ENCODE results near the gene JAKMIP1. TPM values are rescaled to one million over a fixed set of nuclear protein-coding genes. Genes with fewer than 3 reads are reported as not detected.
A peak's percentile ranks its signal among the peaks of the same experiment; 100 is the strongest.

Gene JAKMIP1
- total and polyA plus RNA-seq, 5 donors from 2014 or later: 18.7 to 39.7 (median 32.6) TPM

DNA sequence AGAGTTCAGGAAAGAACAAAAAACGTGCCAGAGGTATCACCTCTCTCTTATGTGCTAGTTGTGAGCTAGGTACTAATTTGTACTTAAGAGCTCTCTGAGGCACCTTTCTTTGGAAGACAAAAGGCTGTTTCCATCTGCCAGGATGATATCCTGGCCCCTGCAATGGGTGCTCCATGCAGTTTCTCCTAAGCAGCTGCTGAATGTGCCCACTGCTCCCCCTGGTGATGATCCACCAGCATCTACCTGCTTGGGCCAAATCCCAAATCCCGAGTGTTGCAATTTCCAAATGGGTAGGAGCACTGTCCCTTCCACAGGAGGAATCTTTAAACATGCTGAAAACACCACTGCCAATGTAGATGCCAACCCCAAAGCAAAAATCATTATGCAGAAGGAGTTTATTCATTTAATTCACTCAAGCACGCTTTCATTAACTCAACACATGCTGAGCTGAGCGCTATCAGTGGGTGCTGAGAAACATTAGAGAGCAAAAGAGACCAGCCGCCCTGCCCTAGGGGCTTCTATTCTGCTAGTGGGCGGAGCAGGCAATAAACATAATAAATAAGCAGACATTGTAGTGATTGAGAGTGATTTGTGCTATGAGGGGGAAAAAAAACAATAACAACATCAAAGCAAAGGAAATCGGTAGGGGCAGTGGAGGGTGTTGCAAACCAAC is 112.5 kb downstream of the JAKMIP1 start:
- Histone ChIP-seq H3K4me3 (ENCODE audit: low read depth, low read length) (no peak overlapping the region), H3K27ac (ENCODE audit: insufficient read depth, low read length, poor library complexity, severe bottlenecking) (no peak overlapping the region), H3K36me3 (ENCODE audit: control insufficient read depth, insufficient read depth, low read length) (peaks cover 13% of the 10 kb centered on the region), H3K27me3 (ENCODE audit: control insufficient read depth, insufficient read depth, low read length) (no peaks in the 10 kb centered on the region), H3K4me1 (ENCODE audit: control insufficient read depth, insufficient read depth, low read length, poor library complexity, severe bottlenecking) (peaks cover 7% of the 10 kb centered on the region), H3K9me3 (ENCODE audit: control insufficient read depth in 2 of 2, low read length in 2 of 2) (no peaks in the 10 kb centered on the region)
- DNase-seq: no peak
- peaks cover 1 to 17% (median 11%) of the 10 kb centered on the region in 4 donors for H3K4me1 Mint-ChIP-seq
- H3K27me3 Mint-ChIP-seq: no peaks in the 10 kb centered on the region
- peak overlapping the region in 1 of 3 donors; percentile 65 for H3K27ac Mint-ChIP-seq
- no peak for ATAC-seq (ENCODE audit: low read depth in 2 of 2)
- H3K9me3 Mint-ChIP-seq: no peaks in the 10 kb centered on the region
- no peak overlapping the region for H3K4me3 Mint-ChIP-seq
- H3K36me3 Mint-ChIP-seq: peaks cover 9% of the 10 kb centered on the region

DNA sequence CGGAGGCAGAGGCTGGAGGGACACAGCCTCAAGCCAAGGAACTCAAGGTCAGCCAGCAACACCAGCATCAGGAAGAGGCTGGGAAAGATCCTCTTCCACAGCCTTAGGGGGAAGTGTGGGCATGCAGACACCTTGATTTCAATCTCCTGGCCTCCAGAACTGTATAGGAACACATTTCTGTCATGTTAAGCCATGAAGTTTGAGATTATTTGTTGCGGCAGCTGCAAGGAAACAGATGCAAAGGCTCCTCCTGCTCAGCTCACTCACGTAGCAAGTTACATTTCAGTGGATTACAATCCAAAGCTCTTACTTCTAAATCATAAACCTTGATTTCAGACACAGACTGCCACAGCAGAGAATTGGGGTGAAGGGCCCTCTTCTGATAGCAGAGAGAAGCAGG is 113.5 kb downstream of the JAKMIP1 start:
- Mint-ChIP-seq H3K4me1 (peaks cover 1 to 8% (median 7%) of the 10 kb centered on the region in 4 donors), H3K9me3 (no peaks in the 10 kb centered on the region), H3K36me3 (peaks cover 9% of the 10 kb centered on the region)

DNA sequence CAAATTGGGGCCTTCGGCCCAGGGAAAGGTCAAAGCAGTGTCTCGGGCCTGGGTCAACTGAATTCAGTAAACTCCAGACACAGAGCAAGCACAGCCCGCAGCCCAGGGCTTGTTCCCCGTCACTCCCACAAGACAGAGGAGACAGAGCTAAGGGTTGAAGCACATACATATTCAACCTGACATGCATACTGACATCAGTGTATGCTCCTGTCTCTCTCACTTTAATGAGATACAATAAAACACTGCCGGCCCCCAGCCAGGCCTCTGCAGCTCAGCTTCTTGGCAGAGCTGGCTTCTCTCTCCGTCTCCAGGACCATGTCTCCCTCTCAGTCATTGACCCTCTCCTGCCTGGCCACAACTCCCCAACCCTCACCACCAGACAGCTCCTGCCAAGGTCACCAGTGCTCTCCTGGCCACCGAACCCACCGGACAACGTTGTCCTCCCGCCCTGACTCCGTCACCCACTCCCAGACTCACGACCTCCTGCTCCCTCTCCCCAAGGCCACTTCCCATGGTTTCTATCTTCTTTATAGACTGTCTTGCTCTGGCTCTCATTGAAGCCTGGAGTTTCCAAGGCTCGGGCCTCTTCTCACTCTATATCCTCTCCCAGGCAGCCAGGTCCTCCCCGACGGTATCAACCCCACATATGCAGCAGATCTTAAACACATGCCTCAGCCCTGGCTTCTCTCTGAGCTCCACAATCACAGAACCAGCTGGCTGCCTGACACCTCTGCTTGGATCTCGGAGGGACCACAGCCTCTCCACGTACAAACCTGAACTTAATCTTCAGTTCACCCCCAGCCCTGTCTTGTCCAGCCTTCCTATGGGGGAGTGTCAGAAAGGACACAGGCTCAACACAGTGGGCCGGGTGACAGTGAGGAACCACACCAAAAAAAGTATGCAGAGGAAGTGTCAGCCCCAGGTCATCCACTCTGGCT is 114.4 kb downstream of the JAKMIP1 start:
- no peak overlapping the region for H3K27ac ChIP-seq (ENCODE audit: insufficient read depth, low read length, poor library complexity, severe bottlenecking)
- H3K9me3 Mint-ChIP-seq: no peaks in the 10 kb centered on the region
- H3K27me3 Mint-ChIP-seq: no peaks in the 10 kb centered on the region
- peaks cover 0 to 5% (median 1%) of the 10 kb centered on the region in 4 donors for H3K4me1 Mint-ChIP-seq
- no peaks in the 10 kb centered on the region for H3K27me3 ChIP-seq (ENCODE audit: control insufficient read depth, insufficient read depth, low read length)
- no peaks in the 10 kb centered on the region for H3K9me3 ChIP-seq (ENCODE audit: control insufficient read depth in 2 of 2, low read length in 2 of 2)
- H3K36me3 ChIP-seq (ENCODE audit: control insufficient read depth, insufficient read depth, low read length): peaks cover 31% of the 10 kb centered on the region
- peaks cover 13% of the 10 kb centered on the region for H3K36me3 Mint-ChIP-seq
- DNase-seq (no peak), ATAC-seq (ENCODE audit: low read depth in 2 of 2) (no peak)
- no peak overlapping the region for H3K4me3 Mint-ChIP-seq
- H3K4me3 ChIP-seq (ENCODE audit: low read depth, low read length): no peak overlapping the region
- H3K27ac Mint-ChIP-seq: no peak overlapping the region
- H3K4me1 ChIP-seq (ENCODE audit: control insufficient read depth, insufficient read depth, low read length, poor library complexity, severe bottlenecking): no peaks in the 10 kb centered on the region

More for the DNA sequence above, 113.5 kb downstream of the JAKMIP1 start:
- Mint-ChIP-seq H3K27me3 (no peaks in the 10 kb centered on the region), H3K27ac (peak overlapping the region in 1 of 3 donors; percentile 62), H3K4me3 (no peak overlapping the region)
- Histone ChIP-seq H3K9me3 (ENCODE audit: control insufficient read depth in 2 of 2, low read length in 2 of 2) (no peaks in the 10 kb centered on the region), H3K4me1 (ENCODE audit: control insufficient read depth, insufficient read depth, low read length, poor library complexity, severe bottlenecking) (peaks cover 2% of the 10 kb centered on the region), H3K27ac (ENCODE audit: insufficient read depth, low read length, poor library complexity, severe bottlenecking) (no peak overlapping the region), H3K4me3 (ENCODE audit: low read depth, low read length) (no peak overlapping the region), H3K27me3 (ENCODE audit: control insufficient read depth, insufficient read depth, low read length) (no peaks in the 10 kb centered on the region), H3K36me3 (ENCODE audit: control insufficient read depth, insufficient read depth, low read length) (peaks cover 22% of the 10 kb centered on the region)
- DNase-seq (no peak), ATAC-seq (ENCODE audit: low read depth in 2 of 2) (no peak)

DNA sequence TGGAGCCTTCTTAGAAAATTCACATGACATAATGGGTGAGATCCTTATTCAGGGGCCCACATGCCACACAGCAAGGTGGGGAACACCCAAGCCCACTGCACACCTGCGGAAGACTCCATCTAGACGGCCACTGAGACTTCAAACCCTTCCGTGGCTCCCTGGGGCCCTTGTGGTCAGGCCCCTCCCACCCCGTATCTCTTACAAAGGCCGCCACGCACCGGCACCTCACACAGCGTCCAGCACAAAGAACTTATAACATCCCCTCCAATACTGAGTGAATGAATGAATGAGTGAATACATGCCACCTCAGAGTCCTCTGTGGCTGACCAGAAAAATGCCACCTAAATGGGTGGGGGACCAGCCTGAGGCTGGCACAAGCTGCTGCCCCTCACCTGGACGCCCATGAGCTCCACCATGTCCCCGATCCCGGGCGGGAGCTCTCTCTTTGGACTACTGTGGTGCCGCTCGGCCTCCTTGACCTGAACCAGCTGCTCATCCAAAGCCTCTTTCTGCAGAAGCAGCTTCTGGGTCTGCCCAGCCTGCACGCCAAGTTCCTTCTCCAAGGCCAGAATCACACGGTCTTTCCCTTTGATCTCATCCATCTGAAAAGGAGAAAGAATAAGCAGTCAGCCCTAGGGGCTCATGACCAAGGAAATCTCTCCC is 115.2 kb downstream of the JAKMIP1 start:
- H3K4me3 ChIP-seq (ENCODE audit: low read depth, low read length): no peak overlapping the region
- H3K27ac Mint-ChIP-seq: peak overlapping the region in 1 of 3 donors; percentile 40
- H3K27me3 Mint-ChIP-seq: no peaks in the 10 kb centered on the region
- no peaks in the 10 kb centered on the region for H3K9me3 Mint-ChIP-seq
- peaks cover 0 to 5% (median under 1%) of the 10 kb centered on the region in 4 donors for H3K4me1 Mint-ChIP-seq
- peaks cover 17% of the 10 kb centered on the region for H3K36me3 Mint-ChIP-seq
- H3K27ac ChIP-seq (ENCODE audit: insufficient read depth, low read length, poor library complexity, severe bottlenecking): no peak overlapping the region
- ATAC-seq (ENCODE audit: low read depth in 2 of 2) (no peak), DNase-seq (no peak)
- no peaks in the 10 kb centered on the region for H3K27me3 ChIP-seq (ENCODE audit: control insufficient read depth, insufficient read depth, low read length)
- H3K4me3 Mint-ChIP-seq: no peak overlapping the region
- no peaks in the 10 kb centered on the region for H3K4me1 ChIP-seq (ENCODE audit: control insufficient read depth, insufficient read depth, low read length, poor library complexity, severe bottlenecking)
- H3K9me3 ChIP-seq (ENCODE audit: control insufficient read depth in 2 of 2, low read length in 2 of 2): no peaks in the 10 kb centered on the region
- H3K36me3 ChIP-seq (ENCODE audit: control insufficient read depth, insufficient read depth, low read length): peaks cover 39% of the 10 kb centered on the region

DNA sequence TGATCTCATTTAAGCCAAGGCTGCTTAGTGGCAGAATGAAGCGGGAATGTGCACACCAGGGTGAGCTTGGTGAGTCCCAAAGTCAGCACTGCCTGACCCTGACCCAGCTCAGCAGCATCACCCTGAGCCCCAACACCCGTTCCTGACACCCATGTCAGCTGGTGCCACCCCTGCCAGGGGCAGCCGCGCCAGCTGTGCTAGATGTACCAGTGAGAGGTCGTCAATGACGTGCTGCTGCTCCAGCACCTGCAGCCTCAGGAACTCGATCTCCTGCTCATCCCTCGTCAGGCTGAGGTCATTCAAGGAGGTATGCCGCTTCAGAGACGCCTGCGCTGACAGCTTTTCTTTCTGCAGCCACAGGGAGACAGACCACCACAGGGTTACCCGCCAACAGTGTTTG is 120.4 kb downstream of the JAKMIP1 start:
- no peaks in the 10 kb centered on the region for H3K27me3 Mint-ChIP-seq
- no peaks in the 10 kb centered on the region for H3K27me3 ChIP-seq (ENCODE audit: control insufficient read depth, insufficient read depth, low read length)
- ATAC-seq (ENCODE audit: low read depth in 2 of 2) (no peak), DNase-seq (no peak)
- no peak overlapping the region for H3K4me3 Mint-ChIP-seq
- no peaks in the 10 kb centered on the region for H3K9me3 Mint-ChIP-seq
- H3K4me3 ChIP-seq (ENCODE audit: low read depth, low read length): no peak overlapping the region
- H3K27ac ChIP-seq (ENCODE audit: insufficient read depth, low read length, poor library complexity, severe bottlenecking): no peak overlapping the region
- no peaks in the 10 kb centered on the region for H3K4me1 Mint-ChIP-seq
- no peaks in the 10 kb centered on the region for H3K9me3 ChIP-seq (ENCODE audit: control insufficient read depth in 2 of 2, low read length in 2 of 2)
- peaks cover 13% of the 10 kb centered on the region for H3K36me3 Mint-ChIP-seq
- no peaks in the 10 kb centered on the region for H3K4me1 ChIP-seq (ENCODE audit: control insufficient read depth, insufficient read depth, low read length, poor library complexity, severe bottlenecking)
- H3K27ac Mint-ChIP-seq: no peak overlapping the region
- peaks cover 75% of the 10 kb centered on the region for H3K36me3 ChIP-seq (ENCODE audit: control insufficient read depth, insufficient read depth, low read length)

DNA sequence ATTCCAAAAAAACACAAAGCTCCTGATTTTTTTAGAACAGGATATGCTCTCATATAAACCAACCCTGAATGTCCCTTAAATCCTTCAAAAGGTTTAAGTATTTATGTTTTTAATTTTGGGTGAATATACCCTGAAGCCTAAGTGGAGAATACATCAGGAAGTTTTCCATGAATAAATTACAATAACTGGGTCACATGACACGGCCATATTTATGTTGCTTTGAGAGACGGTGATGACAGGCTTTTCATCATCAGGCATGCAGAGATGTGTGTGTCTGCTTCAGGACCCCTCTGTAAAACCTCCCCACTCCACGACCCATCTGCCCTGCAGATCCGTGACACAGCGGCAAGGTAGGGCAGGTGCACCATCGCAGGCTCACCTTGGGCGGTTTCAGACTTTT is 121.8 kb downstream of the JAKMIP1 start:
- DNase-seq (no peak), ATAC-seq (ENCODE audit: low read depth in 2 of 2) (no peak)
- no peaks in the 10 kb centered on the region for H3K27me3 ChIP-seq (ENCODE audit: control insufficient read depth, insufficient read depth, low read length)
- H3K27ac ChIP-seq (ENCODE audit: insufficient read depth, low read length, poor library complexity, severe bottlenecking): no peak overlapping the region
- H3K36me3 ChIP-seq (ENCODE audit: control insufficient read depth, insufficient read depth, low read length): peaks cover 66% of the 10 kb centered on the region
- H3K4me1 ChIP-seq (ENCODE audit: control insufficient read depth, insufficient read depth, low read length, poor library complexity, severe bottlenecking): no peaks in the 10 kb centered on the region
- Mint-ChIP-seq H3K27me3 (no peaks in the 10 kb centered on the region), H3K4me1 (no peaks in the 10 kb centered on the region), H3K4me3 (no peak overlapping the region), H3K9me3 (no peaks in the 10 kb centered on the region), H3K27ac (no peak overlapping the region), H3K36me3 (peaks cover 8% of the 10 kb centered on the region)
- no peak overlapping the region for H3K4me3 ChIP-seq (ENCODE audit: low read depth, low read length)
- H3K9me3 ChIP-seq (ENCODE audit: control insufficient read depth in 2 of 2, low read length in 2 of 2): no peaks in the 10 kb centered on the region

DNA sequence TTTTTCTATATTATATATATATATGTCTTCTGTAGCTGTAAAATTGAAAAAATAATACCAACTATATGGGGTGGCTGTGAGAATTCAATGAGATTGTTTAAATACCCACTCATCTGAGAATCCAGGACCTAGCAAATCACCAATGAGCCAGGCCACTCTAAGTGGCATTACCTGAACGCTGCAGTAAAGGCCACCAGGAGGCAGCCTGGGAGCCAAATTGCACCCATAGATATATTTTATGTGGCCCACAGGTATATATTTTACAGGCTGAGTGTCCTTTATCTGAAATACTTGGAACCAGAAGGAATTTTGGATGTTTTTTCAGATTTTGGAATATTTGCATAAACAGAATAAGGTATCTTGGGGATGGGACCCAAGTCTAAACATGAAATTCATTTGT is 124.0 kb downstream of the JAKMIP1 start:
- ATAC-seq (ENCODE audit: low read depth in 2 of 2) (no peak), DNase-seq (peak in 1 of 3 donors; percentile 34)
- peak overlapping the region in 1 of 3 donors; percentile 38 for H3K27ac Mint-ChIP-seq
- H3K27me3 Mint-ChIP-seq: no peaks in the 10 kb centered on the region
- Histone ChIP-seq H3K27me3 (ENCODE audit: control insufficient read depth, insufficient read depth, low read length) (no peaks in the 10 kb centered on the region), H3K4me1 (ENCODE audit: control insufficient read depth, insufficient read depth, low read length, poor library complexity, severe bottlenecking) (no peaks in the 10 kb centered on the region), H3K9me3 (ENCODE audit: control insufficient read depth in 2 of 2, low read length in 2 of 2) (no peaks in the 10 kb centered on the region), H3K4me3 (ENCODE audit: low read depth, low read length) (no peak overlapping the region), H3K36me3 (ENCODE audit: control insufficient read depth, insufficient read depth, low read length) (peaks cover 51% of the 10 kb centered on the region), H3K27ac (ENCODE audit: insufficient read depth, low read length, poor library complexity, severe bottlenecking) (no peak overlapping the region)
- peaks cover 8% of the 10 kb centered on the region for H3K36me3 Mint-ChIP-seq
- H3K4me1 Mint-ChIP-seq: peaks cover 0 to 2% (median 0%) of the 10 kb centered on the region in 4 donors
- H3K9me3 Mint-ChIP-seq: no peaks in the 10 kb centered on the region
- H3K4me3 Mint-ChIP-seq: no peak overlapping the region
